ENCODE results near the gene SKIL.

Gene SKIL

DNA sequence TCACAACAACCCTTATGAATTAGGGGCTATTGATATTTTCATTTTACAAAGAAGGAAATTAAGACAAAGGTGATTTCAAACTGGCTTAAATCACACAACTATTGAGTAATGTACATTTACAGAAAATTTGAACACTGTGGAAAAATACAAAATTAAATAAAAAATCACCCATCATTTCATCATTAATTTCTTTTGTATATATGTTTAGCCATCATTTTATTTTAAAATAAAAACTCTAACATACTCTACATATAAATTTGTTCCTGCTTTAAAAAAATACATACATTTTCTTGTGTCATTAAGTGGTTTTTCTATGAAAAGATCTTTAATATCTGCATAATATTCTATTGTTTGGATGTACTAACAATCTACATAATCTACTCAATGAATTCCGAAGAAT is 81.3 kb downstream of the SKIL start:
- DNase-seq = no peak

DNA sequence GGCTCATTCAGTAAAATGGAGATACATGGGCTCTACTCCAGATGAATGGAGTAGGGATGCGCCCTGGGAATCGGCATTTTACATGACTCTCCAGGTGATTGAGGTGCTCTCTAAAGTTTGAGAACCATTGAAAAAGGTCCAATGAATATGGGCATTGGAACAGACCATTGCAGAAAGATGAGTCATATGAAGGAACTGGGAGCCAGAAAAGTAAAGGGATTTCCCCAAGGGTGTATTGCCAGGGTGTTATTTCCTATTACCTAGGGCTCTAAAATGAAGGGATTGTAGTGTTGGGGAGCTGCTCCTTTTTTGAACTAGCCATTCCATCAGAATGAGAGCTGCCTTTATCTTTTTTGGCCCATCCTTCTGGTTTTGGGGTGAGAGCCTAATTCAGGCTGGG is 82.8 kb downstream of the SKIL start:
- no peak for DNase-seq

DNA sequence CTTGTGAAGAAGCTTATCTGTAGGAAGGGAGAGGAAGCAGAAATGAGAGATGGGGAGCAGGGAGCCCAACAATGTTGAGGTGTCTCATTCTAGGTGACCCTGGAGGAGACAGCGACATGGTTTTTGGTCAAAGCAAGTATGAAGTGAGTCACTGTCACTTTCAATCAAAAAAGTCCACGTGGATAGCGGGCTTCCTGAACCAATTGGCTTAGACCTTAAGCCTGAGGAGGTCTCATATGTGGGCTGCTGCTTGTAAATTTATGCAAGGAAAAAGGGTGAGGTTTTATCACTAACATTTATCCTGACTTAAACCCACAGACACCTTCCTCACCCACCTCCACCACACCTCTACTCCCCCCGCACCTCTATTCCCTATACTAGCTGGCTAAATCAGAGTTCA is 83.9 kb downstream of the SKIL start:
- DNase-seq = no peak

DNA sequence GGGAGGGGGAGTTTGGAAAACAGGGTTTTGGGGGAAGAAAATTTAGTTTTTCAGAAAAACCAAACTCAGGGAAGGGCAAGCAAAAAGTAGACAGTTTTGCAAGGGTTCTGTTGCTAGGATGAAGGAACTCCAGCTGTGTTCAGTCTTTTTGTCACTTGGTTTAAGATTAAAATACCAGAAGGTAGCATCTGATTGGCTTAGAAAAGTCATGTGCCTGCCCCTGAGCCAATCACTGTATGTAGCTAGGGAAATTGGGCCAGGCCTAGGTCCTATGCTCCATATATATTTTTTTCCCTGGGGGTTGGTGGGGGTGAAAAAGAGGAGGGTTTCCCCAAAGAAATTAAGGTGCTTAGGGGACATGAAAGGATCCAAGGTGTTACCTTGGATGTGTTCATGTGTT is 85.4 kb downstream of the SKIL start:
- DNase-seq = no peak

DNA sequence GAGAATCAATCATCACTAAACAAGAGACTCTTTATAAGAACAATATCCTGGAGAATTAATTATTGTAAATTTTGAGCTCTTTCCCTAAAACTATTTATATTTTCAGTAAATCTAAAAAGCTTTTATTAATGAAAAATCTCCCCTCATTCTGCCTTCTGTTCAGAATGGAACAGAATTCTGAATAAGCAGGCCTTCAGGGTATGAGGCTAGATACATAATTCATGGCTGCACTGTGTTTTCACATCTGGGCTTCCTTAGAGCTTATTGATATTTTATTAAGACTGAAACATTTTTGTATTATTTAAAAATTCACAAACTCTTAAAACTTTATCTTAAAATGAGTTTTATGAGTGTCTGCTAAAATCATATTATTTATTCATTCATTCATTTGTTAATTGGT is 85.9 kb downstream of the SKIL start:
- DNase-seq = no peak
